Effector memory CD4-positive, alpha-beta T cell (primary cell): Measurements from ENCODE around the gene PPP1R14B.

ENCODE experiments used
- DNase-seq, 3 donors: peaks; one replicate each; pipeline ENCODE4 v3.0.0-alpha.2; 2020
- H3K27ac ChIP-seq: 2 replicates; pipeline ENCODE4 v1.7.0; 2013; ENCODE audit warnings: mild to moderate bottlenecking, low read length, moderate library complexity; ENCODE audit not compliant: insufficient read depth, poor library complexity, severe bottlenecking
- H3K27me3 ChIP-seq: replicated peaks from 2 replicates; pipeline ENCODE4 v1.7.0; 2013; ENCODE audit warnings: mild to moderate bottlenecking, low read length; ENCODE audit not compliant: insufficient read depth, control insufficient read depth, poor library complexity, severe bottlenecking
- H3K36me3 ChIP-seq: 2 replicates; pipeline ENCODE4 v1.7.0; 2013; ENCODE audit warnings: mild to moderate bottlenecking, low read length, moderate library complexity; ENCODE audit not compliant: control insufficient read depth, insufficient read depth
- H3K4me1 ChIP-seq: 2 replicates; pipeline ENCODE4 v1.7.0; 2013; ENCODE audit warnings: low read length, mild to moderate bottlenecking; ENCODE audit not compliant: control insufficient read depth, insufficient read depth, poor library complexity, severe bottlenecking
- H3K4me3 ChIP-seq: 2 replicates; pipeline ENCODE4 v1.7.0; 2013; ENCODE audit warnings: low read length, low read depth, mild to moderate bottlenecking; ENCODE audit not compliant: insufficient read depth, poor library complexity, severe bottlenecking
- H3K9me3 ChIP-seq: 2 replicates; pipeline ENCODE4 v1.7.0; 2013; ENCODE audit warnings: mild to moderate bottlenecking, low read length, moderate library complexity; ENCODE audit not compliant: control insufficient read depth

Gene PPP1R14B

DNA sequence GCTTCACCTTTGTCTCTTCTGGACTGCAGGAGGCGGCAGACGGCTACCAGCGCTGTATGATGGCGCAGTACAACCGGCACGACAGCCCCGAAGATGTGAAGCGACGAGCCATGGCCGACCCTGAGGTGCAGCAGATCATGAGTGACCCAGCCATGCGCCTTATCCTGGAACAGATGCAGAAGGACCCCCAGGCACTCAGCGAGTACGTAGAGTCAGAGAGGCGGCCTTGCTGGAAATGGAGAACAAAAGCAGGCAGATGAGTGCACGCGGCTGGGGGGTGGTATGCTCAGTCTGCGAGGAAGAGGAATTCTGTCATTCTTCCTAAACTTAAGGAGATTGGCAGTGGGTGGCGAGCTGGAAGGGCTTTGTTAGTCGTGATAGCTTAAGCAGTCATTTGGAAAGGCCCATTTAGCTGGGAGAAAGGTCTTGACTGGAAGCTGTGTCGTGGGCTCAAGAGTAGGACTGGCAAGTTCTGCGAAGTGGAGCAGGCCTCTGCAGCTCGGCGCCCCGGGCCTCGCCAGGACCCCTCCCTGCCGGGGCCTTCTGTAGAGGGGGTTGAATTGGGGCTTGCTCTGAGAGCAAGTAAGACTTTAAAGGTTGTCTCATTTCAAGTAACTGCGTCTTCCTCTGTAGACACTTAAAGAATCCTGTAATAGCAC, 43.2 kb downstream of the PPP1R14B start:
- Histone ChIP-seq H3K27me3 (no peaks in the 10 kb centered on the region), H3K36me3 (peaks cover 51% of the 10 kb centered on the region)

GRCh38 chr11:64202992-64203391, 43.8 kb downstream of the PPP1R14B start:
- peaks cover 56% of the 10 kb centered on the region for H3K36me3 ChIP-seq
- no peaks in the 10 kb centered on the region for H3K9me3 ChIP-seq
- H3K4me3 ChIP-seq = no peak overlapping the region
- peaks cover 35% of the 10 kb centered on the region for H3K4me1 ChIP-seq
- DNase-seq = no peak
- H3K27ac ChIP-seq = no peak overlapping the region
- H3K27me3 ChIP-seq = no peaks in the 10 kb centered on the region

More for the DNA sequence above, 43.2 kb downstream of the PPP1R14B start:
- no peak overlapping the region for H3K27ac ChIP-seq
- no peak for DNase-seq
- no peak overlapping the region for H3K4me3 ChIP-seq
- no peaks in the 10 kb centered on the region for H3K9me3 ChIP-seq
- peaks cover 40% of the 10 kb centered on the region for H3K4me1 ChIP-seq

DNA sequence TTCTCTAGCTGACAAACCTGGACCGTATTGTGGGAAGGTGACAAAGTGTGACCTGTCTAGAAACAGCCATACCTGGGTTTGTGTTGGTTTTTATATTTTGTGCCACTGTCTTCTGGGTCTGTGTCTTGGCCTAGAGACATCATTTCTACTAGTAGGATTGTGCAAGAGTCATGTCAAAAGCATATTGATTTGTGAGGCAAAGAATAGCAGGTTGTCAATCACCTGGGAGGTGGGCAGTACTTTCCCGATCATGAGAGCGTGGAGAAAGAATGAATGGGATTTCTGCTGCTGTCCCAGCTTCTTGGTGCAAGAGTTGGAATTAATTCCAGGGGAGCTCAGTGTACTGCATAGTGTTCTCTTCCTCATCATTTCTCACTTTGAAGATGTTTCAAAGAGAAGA, 45.2 kb downstream of the PPP1R14B start:
- Histone ChIP-seq H3K9me3 (no peaks in the 10 kb centered on the region), H3K4me3 (no peak overlapping the region), H3K4me1 (peaks cover 20% of the 10 kb centered on the region), H3K27ac (no peak overlapping the region), H3K36me3 (peaks cover 71% of the 10 kb centered on the region), H3K27me3 (no peaks in the 10 kb centered on the region)
- DNase-seq = no peak

GRCh38 chr11:64198511-64198910, 48.2 kb downstream of the PPP1R14B start:
- Histone ChIP-seq H3K4me3 (no peak overlapping the region), H3K27ac (no peak overlapping the region), H3K4me1 (no peaks in the 10 kb centered on the region), H3K27me3 (no peaks in the 10 kb centered on the region), H3K9me3 (no peaks in the 10 kb centered on the region), H3K36me3 (peaks cover 93% of the 10 kb centered on the region)
- no peak for DNase-seq

DNA sequence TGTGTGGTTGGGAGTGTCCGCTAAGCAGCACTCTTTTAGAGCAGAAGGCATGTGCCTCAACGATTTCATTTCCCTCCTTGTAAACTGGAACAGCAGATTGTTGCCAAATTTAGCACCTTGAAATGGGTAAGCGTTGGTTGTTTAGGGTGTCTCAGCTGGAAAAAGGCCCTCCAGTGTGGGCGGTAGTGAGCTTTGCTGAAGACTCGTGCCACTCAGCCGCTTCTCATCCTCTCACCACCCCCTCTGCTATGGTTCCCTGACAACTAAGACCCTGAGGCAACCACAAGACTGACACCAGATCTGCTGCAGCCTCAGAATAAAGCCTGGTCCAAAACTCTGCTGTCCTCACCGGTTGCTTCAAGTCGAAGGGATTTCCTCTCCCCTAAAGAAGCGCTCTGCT, 50.1 kb downstream of the PPP1R14B start:
- peaks cover 87% of the 10 kb centered on the region for H3K36me3 ChIP-seq
- H3K9me3 ChIP-seq = no peaks in the 10 kb centered on the region
- no peak overlapping the region for H3K4me3 ChIP-seq
- H3K27me3 ChIP-seq = no peaks in the 10 kb centered on the region
- no peak overlapping the region for H3K27ac ChIP-seq
- no peak for DNase-seq
- no peaks in the 10 kb centered on the region for H3K4me1 ChIP-seq
